ENCODE data around the gene RACK1.
"Not testable (repeated sequence)": the region's sequence is repeated elsewhere in the genome, so short reads cannot be mapped to it uniquely, and the experiment has no call there.

RACK1 gene

DNA sequence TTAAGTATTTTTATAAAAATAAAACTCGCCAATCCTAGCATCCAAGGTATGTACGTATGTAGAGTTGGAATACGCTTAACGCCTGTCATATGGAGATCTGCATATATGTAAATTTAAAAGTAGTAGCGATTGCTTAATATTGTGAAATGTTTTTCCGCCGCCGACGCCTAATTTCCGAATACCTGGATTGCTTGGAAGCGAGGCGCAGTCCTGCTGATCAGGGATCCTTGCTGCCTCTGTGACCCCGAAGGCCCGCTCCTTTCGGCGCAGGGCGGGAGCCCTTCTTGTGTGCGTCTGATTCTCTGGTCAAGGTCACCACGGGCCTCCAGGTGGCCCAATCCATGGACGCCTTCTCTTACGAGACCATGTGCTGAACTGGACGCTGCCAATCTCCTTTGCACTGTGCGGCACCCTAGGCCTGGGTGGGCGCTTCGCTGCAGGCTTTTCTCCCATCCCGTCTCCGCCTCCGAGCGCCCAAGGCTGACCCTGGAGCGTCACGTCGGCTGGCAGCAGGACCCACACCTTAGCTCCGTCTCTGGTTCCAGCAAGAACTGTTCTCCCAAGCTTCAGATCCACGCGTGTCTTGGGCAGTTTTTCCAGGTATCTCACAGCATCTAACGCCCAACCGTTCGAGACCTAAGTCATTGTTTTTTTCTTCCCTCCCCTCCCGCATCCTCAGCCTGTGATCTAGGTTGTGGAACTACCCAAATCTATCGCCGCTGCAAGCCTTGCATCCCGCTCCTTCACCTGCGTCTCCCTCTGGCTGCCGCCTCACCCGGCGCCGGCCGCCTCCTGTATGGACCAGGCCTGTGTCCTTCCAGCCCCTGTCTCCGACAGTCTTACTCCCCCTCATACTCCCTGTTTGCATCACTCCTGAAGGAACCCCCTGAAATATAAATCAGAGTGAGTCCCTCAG lies 24.2 kb downstream of the RACK1 start:
- DNase-seq, result no peak
- H3K27me3 Mint-ChIP-seq, result peaks cover 44% of the 10 kb centered on the region
- peak overlapping the region; percentile 41 for H3K4me3 Mint-ChIP-seq
- no peaks in the 10 kb centered on the region for H3K9me3 Mint-ChIP-seq
- CTCF ChIA-PET, result interaction anchor here (1.2 kb wide), 1 partner anchor 35 kb away, joined by 3 read pairs; no protein-coding TSS in a partner anchor
- peaks cover 8% of the 10 kb centered on the region for H3K36me3 Mint-ChIP-seq
- peaks cover 73% of the 10 kb centered on the region for H3K4me1 Mint-ChIP-seq
- H3K27ac Mint-ChIP-seq, result peak overlapping the region; percentile 55

DNA sequence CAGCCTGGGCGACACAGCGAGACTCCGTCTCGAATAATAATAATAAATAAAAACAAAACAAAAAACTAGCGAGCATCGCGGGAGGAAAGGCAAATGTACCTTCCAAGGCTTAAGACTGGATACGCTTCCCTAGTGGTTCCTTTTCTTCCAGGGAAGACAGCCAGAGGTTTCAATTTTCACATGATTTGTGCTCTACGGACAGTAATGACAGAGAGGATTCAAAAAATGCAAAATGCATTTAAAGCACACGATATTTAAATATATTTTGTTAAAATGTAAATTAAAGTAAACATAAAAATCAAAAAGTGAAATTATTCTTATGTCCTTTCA lies 24.9 kb downstream of the RACK1 start:
- CTCF ChIA-PET, result no interaction called here
- Mint-ChIP-seq H3K27ac (peak overlapping the region; percentile 94), H3K27me3 (peaks cover 49% of the 10 kb centered on the region)

GRCh38 chr5:181217803-181218062 lies 26.0 kb downstream of the RACK1 start:
- CTCF ChIA-PET, result no interaction called here
- no peaks in the 10 kb centered on the region for H3K9me3 Mint-ChIP-seq
- DNase-seq, result peak; percentile 49
- peaks cover 62% of the 10 kb centered on the region for H3K4me1 Mint-ChIP-seq
- peak overlapping the region; percentile 83 for H3K4me3 Mint-ChIP-seq
- H3K27ac Mint-ChIP-seq, result peak overlapping the region; percentile 94
- peaks cover 5% of the 10 kb centered on the region for H3K36me3 Mint-ChIP-seq
- peaks cover 51% of the 10 kb centered on the region for H3K27me3 Mint-ChIP-seq

More for the DNA sequence above, 24.9 kb downstream of the RACK1 start:
- H3K9me3 Mint-ChIP-seq, result no peaks in the 10 kb centered on the region
- H3K36me3 Mint-ChIP-seq, result peaks cover 5% of the 10 kb centered on the region
- H3K4me3 Mint-ChIP-seq, result peak overlapping the region; percentile 83
- H3K4me1 Mint-ChIP-seq, result peaks cover 67% of the 10 kb centered on the region
- DNase-seq, result no peak

GRCh38 chr5:181217111-181217802 lies 26.4 kb downstream of the RACK1 start:
- peaks cover 48% of the 10 kb centered on the region for H3K27me3 Mint-ChIP-seq
- peak overlapping the region; percentile 83 for H3K4me3 Mint-ChIP-seq
- DNase-seq, result peak; percentile 60
- H3K4me1 Mint-ChIP-seq, result peaks cover 57% of the 10 kb centered on the region
- H3K27ac Mint-ChIP-seq, result peak overlapping the region; percentile 94
- peaks cover 4% of the 10 kb centered on the region for H3K36me3 Mint-ChIP-seq
- no peaks in the 10 kb centered on the region for H3K9me3 Mint-ChIP-seq
- CTCF ChIA-PET, result no interaction called here

GRCh38 chr5:181215997-181216989 lies 27.4 kb downstream of the RACK1 start:
- CTCF ChIA-PET, result interaction anchor here (0.8 to 0.9 kb wide), 2 partner anchors 32 to 48 kb away, joined by 3 to 4 read pairs; no protein-coding TSS in a partner anchor
- peak overlapping the region; percentile 77 for H3K4me3 Mint-ChIP-seq
- H3K36me3 Mint-ChIP-seq, result peaks cover 3% of the 10 kb centered on the region
- no peaks in the 10 kb centered on the region for H3K9me3 Mint-ChIP-seq
- peak overlapping the region; percentile 83 for H3K27ac Mint-ChIP-seq
- H3K4me1 Mint-ChIP-seq, result peaks cover 48% of the 10 kb centered on the region
- peaks cover 41% of the 10 kb centered on the region for H3K27me3 Mint-ChIP-seq
- DNase-seq, result peak; percentile 44

DNA sequence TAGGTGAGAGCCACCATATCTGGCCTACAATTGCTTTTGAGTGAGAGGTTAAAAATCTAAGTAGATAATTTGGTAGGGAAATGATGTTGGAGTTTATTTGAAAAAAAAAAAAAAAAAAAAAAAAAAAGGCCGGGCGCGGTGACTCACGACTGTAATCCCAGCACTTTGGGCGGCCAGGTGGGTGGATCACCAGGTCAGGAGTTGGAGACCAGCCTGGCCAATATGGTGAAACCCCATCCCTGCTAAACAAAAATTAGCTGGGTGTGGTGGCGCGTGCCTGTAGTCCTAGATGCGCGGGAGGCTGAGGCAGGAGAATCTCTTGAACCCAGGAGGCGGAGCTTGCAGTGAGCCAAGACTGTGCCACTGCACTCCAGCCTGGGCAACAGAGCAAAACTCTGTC lies 29.5 kb downstream of the RACK1 start:
- H3K4me3 Mint-ChIP-seq, H3K9me3 Mint-ChIP-seq, H3K36me3 Mint-ChIP-seq, DNase-seq, CTCF ChIA-PET, H3K27ac Mint-ChIP-seq: not testable (repeated sequence)
- Mint-ChIP-seq H3K4me1 (peaks cover 32% of the 10 kb centered on the region), H3K27me3 (peaks cover 32% of the 10 kb centered on the region)

GRCh38 chr5:181212934-181213333 lies 30.8 kb downstream of the RACK1 start:
- H3K27ac Mint-ChIP-seq, result no peak overlapping the region
- H3K9me3 Mint-ChIP-seq, result no peaks in the 10 kb centered on the region
- CTCF ChIA-PET, result interaction anchor here (1.0 kb wide), 1 partner anchor 22 kb away, joined by 3 read pairs; no protein-coding TSS in a partner anchor
- H3K4me3 Mint-ChIP-seq, result no peak overlapping the region
- peaks cover 27% of the 10 kb centered on the region for H3K27me3 Mint-ChIP-seq
- H3K4me1 Mint-ChIP-seq, result peaks cover 29% of the 10 kb centered on the region
- no peak for DNase-seq
- H3K36me3 Mint-ChIP-seq, result no peaks in the 10 kb centered on the region

GRCh38 chr5:181212080-181212479 lies 31.6 kb downstream of the RACK1 start:
- CTCF ChIA-PET, result interaction anchor here (1.0 kb wide), 1 partner anchor 22 kb away, joined by 3 read pairs; no protein-coding TSS in a partner anchor
- no peaks in the 10 kb centered on the region for H3K9me3 Mint-ChIP-seq
- H3K36me3 Mint-ChIP-seq, result peaks cover 2% of the 10 kb centered on the region
- H3K27me3 Mint-ChIP-seq, result peaks cover 27% of the 10 kb centered on the region
- no peak for DNase-seq
- no peak overlapping the region for H3K27ac Mint-ChIP-seq
- no peak overlapping the region for H3K4me3 Mint-ChIP-seq
- peaks cover 28% of the 10 kb centered on the region for H3K4me1 Mint-ChIP-seq

DNA sequence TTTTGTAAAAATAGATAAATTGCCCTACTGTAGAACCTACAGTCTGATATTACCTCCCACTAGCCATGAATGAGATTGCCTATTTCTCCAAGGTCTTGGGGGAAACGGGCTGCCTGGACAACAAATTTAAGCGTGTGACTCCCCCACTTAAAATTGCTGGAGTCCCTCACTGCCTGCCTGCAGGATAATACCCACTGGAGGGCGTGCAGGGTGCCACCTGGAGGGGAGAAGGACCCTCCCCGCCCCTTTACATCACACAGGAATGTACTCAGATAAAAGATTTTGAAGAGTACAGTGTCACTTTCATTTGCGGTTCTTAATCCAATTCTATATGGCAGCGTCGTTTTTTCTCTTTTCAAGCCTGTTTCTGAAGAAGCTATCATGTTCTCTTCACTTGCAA lies 32.5 kb downstream of the RACK1 start:
- peaks cover 30% of the 10 kb centered on the region for H3K4me1 Mint-ChIP-seq
- H3K36me3 Mint-ChIP-seq, result peaks cover 7% of the 10 kb centered on the region
- peaks cover 32% of the 10 kb centered on the region for H3K27me3 Mint-ChIP-seq
- CTCF ChIA-PET, result no interaction called here
- DNase-seq, result no peak
- no peaks in the 10 kb centered on the region for H3K9me3 Mint-ChIP-seq
- no peak overlapping the region for H3K4me3 Mint-ChIP-seq
- H3K27ac Mint-ChIP-seq, result no peak overlapping the region

- H3K9me3 Mint-ChIP-seq, H3K27ac Mint-ChIP-seq, DNase-seq, H3K4me3 Mint-ChIP-seq, CTCF ChIA-PET, H3K36me3 Mint-ChIP-seq: not testable (repeated sequence)
- peaks cover 31% of the 10 kb centered on the region for H3K4me1 Mint-ChIP-seq
- H3K27me3 Mint-ChIP-seq, result peaks cover 35% of the 10 kb centered on the region
Observed at GRCh38 chr5:181210698-181211097, 33.0 kb downstream of the RACK1 start.

DNA sequence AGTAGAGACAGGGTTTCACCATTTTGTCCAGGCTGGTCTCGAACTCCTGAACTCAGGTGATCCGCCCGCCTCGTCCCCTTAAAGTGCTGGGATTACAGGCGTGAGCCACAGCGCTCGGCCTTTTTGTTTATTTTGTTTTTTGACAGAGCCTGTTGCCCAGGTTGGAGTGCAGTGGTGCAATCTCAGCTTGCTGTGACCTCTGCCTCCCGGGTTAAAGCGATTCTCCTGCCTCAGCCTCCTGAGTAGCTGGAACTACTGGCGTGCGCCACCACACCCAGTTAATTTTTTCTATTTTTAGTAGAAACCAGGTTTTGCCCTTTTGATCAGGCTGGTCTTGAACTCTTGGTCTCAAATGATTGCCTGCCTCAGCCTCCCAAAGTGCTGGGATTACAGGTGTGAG lies 33.6 kb downstream of the RACK1 start:
- H3K27ac Mint-ChIP-seq, CTCF ChIA-PET, DNase-seq, H3K9me3 Mint-ChIP-seq, H3K36me3 Mint-ChIP-seq, H3K4me3 Mint-ChIP-seq: not testable (repeated sequence)
- peaks cover 35% of the 10 kb centered on the region for H3K4me1 Mint-ChIP-seq
- H3K27me3 Mint-ChIP-seq, result peaks cover 40% of the 10 kb centered on the region

- Mint-ChIP-seq H3K4me1 (peaks cover 36% of the 10 kb centered on the region), H3K27me3 (peaks cover 45% of the 10 kb centered on the region)
- H3K9me3 Mint-ChIP-seq, H3K27ac Mint-ChIP-seq, H3K36me3 Mint-ChIP-seq, DNase-seq, H3K4me3 Mint-ChIP-seq, CTCF ChIA-PET: not testable (repeated sequence)
Observed at GRCh38 chr5:181209006-181209405, 34.7 kb downstream of the RACK1 start.

DNA sequence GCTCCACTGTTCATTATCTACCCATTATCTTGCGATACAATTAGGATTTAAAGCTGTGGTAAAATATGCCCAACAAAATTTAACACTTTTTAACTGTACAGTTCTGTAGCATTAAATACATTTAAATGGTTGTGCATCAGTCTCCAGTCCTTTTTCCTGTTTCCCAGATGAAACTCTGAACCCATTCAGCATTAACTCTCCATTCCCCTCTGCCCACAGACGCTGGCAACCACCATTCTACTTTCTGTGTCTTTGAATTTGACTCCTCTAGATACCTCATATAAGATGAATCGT lies 35.8 kb downstream of the RACK1 start:
- peak overlapping the region; percentile 93 for H3K27ac Mint-ChIP-seq
- CTCF ChIA-PET, result interaction anchor here (1.2 to 2.7 kb wide), 4 partner anchors 15 to 38 kb away, joined by 3 to 22 read pairs (median 4); partner anchors contain the start of gene TRIM41
- H3K4me3 Mint-ChIP-seq, result peak overlapping the region; percentile 79
- H3K36me3 Mint-ChIP-seq, result peaks cover 7% of the 10 kb centered on the region
- H3K9me3 Mint-ChIP-seq, result no peaks in the 10 kb centered on the region
- H3K4me1 Mint-ChIP-seq, result peaks cover 42% of the 10 kb centered on the region
- no peak for DNase-seq
- peaks cover 48% of the 10 kb centered on the region for H3K27me3 Mint-ChIP-seq
